Activated naive CD8-positive, alpha-beta T cell treated with anti-CD3 and anti-CD28 coated beads, Interleukin-2, amount 10 ng/mL, durations not matched to agents 7 days and 5 days (primary cell): ENCODE measurements around the gene CIB1. TPM values are rescaled to one million over a fixed set of nuclear protein-coding genes. Genes with fewer than 3 reads are reported as not detected.

Source experiments
- ATAC-seq: fragments of 150-1000 bp; cut with Tn5 transposase; one replicate; pipeline ENCODE4 v1.10.0; 2021; ENCODE audit warnings: low read depth, moderate library complexity
- POLR2A ChIA-PET: fragments of 350-600 bp; sonication (Branson Sonifier 250); formaldehyde crosslinking; loops from one replicate; lab custom pipeline; 2021; ENCODE audit warnings: antibody characterized with exemption; lab: Charles Lee
- DNase-seq: peaks from one replicate; pipeline ENCODE4 v3.0.0; 2021
- H3K27ac Mint-ChIP-seq: one replicate; pipeline ENCODE4 v1.8.0; 2022; ENCODE audit warnings: mild to moderate bottlenecking, mixed read lengths
- H3K27me3 Mint-ChIP-seq: one replicate; pipeline ENCODE4 v1.8.0; 2022; ENCODE audit warnings: mild to moderate bottlenecking, moderate library complexity, mixed read lengths
- H3K36me3 Mint-ChIP-seq: one replicate; pipeline ENCODE4 v1.8.0; 2021; ENCODE audit warnings: mild to moderate bottlenecking, mixed read lengths
- H3K4me1 Mint-ChIP-seq: one replicate; pipeline ENCODE4 v1.8.0; 2021; ENCODE audit warnings: mixed read lengths
- H3K4me3 Mint-ChIP-seq: one replicate; pipeline ENCODE4 v1.8.0; 2022; ENCODE audit warnings: mild to moderate bottlenecking, moderate library complexity, mixed read lengths
- H3K9me3 Mint-ChIP-seq: one replicate; pipeline ENCODE4 v1.8.0; 2021; ENCODE audit warnings: mixed read lengths
- total RNA-seq, 2 experiments: library from RNA; stranded (reverse); gene quantifications; one replicate each; pipeline ENCODE4 v1.2.3, GENCODE V29; 2021

CIB1 gene
- total RNA-seq, 2 experiments from 2014 or later, result 129 to 130 TPM

- POLR2A ChIA-PET, result interaction anchor here (0.7 to 4.6 kb wide), 17 partner anchors 8 to 699 kb away, joined by 3 to 40 read pairs (median 4); partner anchors contain the start of genes IDH2, IQGAP1, NGRN and SEMA4B
- Mint-ChIP-seq H3K4me1 (peaks cover 42% of the 10 kb centered on the region), H3K4me3 (peak overlapping the region; percentile 96), H3K27me3 (no peaks in the 10 kb centered on the region), H3K36me3 (peaks cover 23% of the 10 kb centered on the region), H3K27ac (peak overlapping the region; percentile 91), H3K9me3 (no peaks in the 10 kb centered on the region)
- DNase-seq (no peak), ATAC-seq (no peak)
Measured at GRCh38 chr15:90232941-90233386, 777 bp downstream of the CIB1 start.

DNA sequence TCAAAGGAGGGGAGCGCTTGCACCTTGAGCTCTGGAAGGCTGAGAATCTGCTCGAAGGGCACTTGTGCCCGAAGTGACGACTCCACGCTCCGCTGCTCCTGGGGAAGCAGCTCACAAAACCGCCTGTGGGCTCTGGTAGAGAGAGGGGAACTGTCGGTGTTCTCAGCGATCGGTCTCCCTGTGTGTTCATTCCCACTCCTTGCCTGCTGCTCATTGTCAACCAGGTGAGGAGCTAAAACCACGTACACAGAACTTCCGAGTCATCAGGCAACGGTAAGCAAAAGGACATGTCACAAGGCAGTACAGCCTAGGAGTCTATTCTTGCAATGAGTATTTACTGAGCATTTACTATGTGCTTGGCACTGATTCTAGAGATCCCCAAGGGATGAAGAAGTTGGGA lies 1.5 kb downstream of the CIB1 start:
- POLR2A ChIA-PET, result interaction anchor here (0.7 to 4.6 kb wide), 9 partner anchors 11 to 197 kb away, joined by 3 to 40 read pairs (median 7); partner anchors contain the start of genes IDH2, IQGAP1, NGRN and SEMA4B
- no peak for ATAC-seq
- Mint-ChIP-seq H3K27me3 (no peaks in the 10 kb centered on the region), H3K27ac (peak overlapping the region; percentile 91), H3K4me3 (peak overlapping the region; percentile 96), H3K9me3 (no peaks in the 10 kb centered on the region), H3K4me1 (peaks cover 42% of the 10 kb centered on the region), H3K36me3 (peaks cover 23% of the 10 kb centered on the region)
- no peak for DNase-seq

DNA sequence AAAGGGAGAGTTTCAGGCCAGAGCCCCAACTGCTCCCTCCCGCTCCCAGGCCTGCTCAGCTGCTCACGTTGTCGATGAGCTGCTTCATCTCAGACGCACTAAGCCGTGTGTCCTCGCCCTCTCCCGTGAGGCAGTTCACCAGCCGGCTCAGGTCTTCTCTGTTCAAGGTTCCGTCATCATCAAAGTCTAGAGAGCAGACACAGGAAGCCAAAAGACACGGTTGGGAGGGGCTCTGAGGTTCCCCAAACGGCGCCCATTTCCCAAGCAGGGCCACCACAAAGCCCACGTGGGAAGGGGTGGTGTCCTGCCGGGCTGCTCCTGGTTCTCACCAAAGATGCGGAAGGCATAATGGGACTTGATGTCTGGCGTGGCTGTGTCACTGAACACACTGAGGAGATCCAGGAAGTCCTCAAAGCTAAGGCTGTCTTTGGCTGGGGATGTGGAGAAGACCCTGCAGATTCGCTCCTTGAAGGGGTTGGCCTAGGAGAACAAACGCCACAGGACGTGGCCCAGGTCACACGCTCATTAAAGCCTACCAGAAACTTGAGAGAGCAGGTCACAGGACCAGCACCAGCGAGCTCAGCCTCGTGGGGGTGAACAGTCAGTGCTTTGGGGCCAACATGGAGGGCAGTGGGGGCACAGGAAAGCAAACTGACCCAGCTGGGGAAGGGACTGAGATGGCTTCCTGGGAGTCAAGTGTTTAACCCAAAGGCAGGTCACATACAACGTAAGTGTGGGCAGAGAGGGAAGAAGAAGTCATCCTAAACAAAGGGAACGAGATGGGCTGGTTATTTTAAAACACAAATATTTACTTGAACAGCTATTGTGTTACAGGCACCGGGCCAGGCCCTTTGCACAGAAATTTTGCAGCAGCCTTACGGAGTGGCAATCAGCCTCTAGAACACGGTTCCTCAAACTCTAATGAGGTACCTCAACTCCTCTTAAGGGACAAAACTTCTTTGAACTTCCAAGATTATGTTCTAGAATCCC lies 2.4 kb downstream of the CIB1 start:
- peaks cover 42% of the 10 kb centered on the region for H3K4me1 Mint-ChIP-seq
- H3K27ac Mint-ChIP-seq, result peak overlapping the region; percentile 91
- peaks cover 20% of the 10 kb centered on the region for H3K36me3 Mint-ChIP-seq
- H3K9me3 Mint-ChIP-seq, result no peaks in the 10 kb centered on the region
- DNase-seq (peak; percentile 80), ATAC-seq (peak; percentile 64)
- H3K27me3 Mint-ChIP-seq, result no peaks in the 10 kb centered on the region
- H3K4me3 Mint-ChIP-seq, result peak overlapping the region; percentile 96
- POLR2A ChIA-PET, result interaction anchor here (0.5 to 4.6 kb wide), 13 partner anchors 10 to 484 kb away, joined by 3 to 40 read pairs (median 4); partner anchors contain the start of genes IQGAP1, NGRN, SEMA4B and TTLL13

DNA sequence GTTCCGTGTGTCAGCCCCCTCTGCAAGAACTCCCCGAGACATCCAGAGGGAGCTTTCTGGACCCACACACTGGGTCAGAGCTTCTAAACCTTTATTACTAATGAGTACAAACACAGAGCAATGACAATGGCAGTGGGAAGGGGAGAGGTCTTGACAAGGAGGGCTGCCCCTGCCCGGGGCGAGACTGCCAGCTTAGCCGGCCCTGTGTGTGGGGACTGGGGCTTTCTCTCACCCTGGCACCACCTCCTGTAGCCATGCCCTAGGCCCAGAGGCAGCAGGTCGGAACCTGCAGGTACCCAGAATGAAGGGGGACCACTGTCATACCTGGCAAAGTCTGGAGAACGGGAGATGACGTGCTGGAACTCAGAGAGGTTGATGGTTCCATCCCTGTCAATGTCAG lies 3.1 kb downstream of the CIB1 start:
- ATAC-seq (no peak), DNase-seq (no peak)
- H3K4me1 Mint-ChIP-seq, result peaks cover 38% of the 10 kb centered on the region
- H3K27me3 Mint-ChIP-seq, result no peaks in the 10 kb centered on the region
- H3K4me3 Mint-ChIP-seq, result peak overlapping the region; percentile 96
- H3K27ac Mint-ChIP-seq, result peak overlapping the region; percentile 91
- peaks cover 15% of the 10 kb centered on the region for H3K36me3 Mint-ChIP-seq
- H3K9me3 Mint-ChIP-seq, result no peaks in the 10 kb centered on the region
- POLR2A ChIA-PET, result interaction anchor here (0.5 to 4.6 kb wide), 9 partner anchors 10 to 485 kb away, joined by 3 to 40 read pairs (median 5); partner anchors contain the start of genes NGRN and SEMA4B

DNA sequence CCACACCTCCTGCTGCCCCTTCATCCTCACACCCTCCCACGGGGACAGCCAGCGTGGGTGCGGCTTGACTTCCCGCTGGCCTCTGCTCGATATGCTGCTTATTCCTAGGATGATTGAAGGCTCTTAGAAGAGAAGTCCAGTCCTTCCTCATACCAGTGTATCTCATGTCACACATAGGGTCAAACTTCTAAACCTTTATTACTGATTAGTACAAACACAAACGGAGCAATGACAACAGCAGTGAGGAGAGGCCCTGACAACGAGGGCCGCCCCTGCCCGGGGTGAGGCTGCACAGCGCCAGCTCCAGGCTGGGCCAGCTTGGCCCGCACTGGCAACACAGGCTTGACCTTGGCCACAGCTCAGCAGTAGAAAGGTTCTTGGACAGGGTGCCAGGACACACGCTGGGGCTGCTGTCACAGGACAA lies 3.7 kb downstream of the CIB1 start:
- no peak for DNase-seq
- Mint-ChIP-seq H3K9me3 (no peaks in the 10 kb centered on the region), H3K4me1 (peaks cover 37% of the 10 kb centered on the region), H3K36me3 (peaks cover 15% of the 10 kb centered on the region), H3K27ac (peak overlapping the region; percentile 91), H3K4me3 (peak overlapping the region; percentile 96), H3K27me3 (no peaks in the 10 kb centered on the region)
- ATAC-seq, result no peak
- POLR2A ChIA-PET, result interaction anchor here (0.6 to 4.2 kb wide), 6 partner anchors 9 to 131 kb away, joined by 3 to 29 read pairs (median 4); partner anchors contain the start of gene NGRN

GRCh38 chr15:90228960-90229359 lies 4.8 kb downstream of the CIB1 start:
- POLR2A ChIA-PET, result no interaction called here
- Mint-ChIP-seq H3K27me3 (no peaks in the 10 kb centered on the region), H3K36me3 (peaks cover 15% of the 10 kb centered on the region), H3K4me1 (peaks cover 30% of the 10 kb centered on the region), H3K9me3 (no peaks in the 10 kb centered on the region), H3K27ac (no peak overlapping the region), H3K4me3 (no peak overlapping the region)
- DNase-seq (no peak), ATAC-seq (no peak)

DNA sequence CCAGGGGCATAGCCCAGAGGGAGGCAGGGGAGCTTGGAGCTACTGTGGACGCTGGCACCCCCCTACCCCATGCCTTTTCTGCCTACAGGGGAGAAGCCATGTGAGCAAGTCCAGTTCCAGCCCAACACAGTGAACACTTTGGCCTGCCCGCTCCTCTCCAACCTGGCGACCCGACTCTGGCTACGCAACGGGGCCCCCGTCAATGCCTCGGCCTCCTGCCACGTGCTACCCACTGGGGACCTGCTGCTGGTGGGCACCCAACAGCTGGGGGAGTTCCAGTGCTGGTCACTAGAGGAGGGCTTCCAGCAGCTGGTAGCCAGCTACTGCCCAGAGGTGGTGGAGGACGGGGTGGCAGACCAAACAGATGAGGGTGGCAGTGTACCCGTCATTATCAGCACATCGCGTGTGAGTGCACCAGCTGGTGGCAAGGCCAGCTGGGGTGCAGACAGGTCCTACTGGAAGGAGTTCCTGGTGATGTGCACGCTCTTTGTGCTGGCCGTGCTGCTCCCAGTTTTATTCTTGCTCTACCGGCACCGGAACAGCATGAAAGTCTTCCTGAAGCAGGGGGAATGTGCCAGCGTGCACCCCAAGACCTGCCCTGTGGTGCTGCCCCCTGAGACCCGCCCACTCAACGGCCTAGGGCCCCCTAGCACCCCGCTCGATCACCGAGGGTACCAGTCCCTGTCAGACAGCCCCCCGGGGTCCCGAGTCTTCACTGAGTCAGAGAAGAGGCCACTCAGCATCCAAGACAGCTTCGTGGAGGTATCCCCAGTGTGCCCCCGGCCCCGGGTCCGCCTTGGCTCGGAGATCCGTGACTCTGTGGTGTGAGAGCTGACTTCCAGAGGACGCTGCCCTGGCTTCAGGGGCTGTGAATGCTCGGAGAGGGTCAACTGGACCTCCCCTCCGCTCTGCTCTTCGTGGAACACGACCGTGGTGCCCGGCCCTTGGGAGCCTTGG lies 5.6 kb downstream of the CIB1 start:
- DNase-seq (no peak), ATAC-seq (no peak)
- Mint-ChIP-seq H3K27ac (no peak overlapping the region), H3K36me3 (peaks cover 15% of the 10 kb centered on the region), H3K4me3 (no peak overlapping the region), H3K9me3 (no peaks in the 10 kb centered on the region), H3K27me3 (no peaks in the 10 kb centered on the region), H3K4me1 (peaks cover 30% of the 10 kb centered on the region)
- POLR2A ChIA-PET, result no interaction called here

GRCh38 chr15:90227336-90227735 lies 6.4 kb downstream of the CIB1 start:
- POLR2A ChIA-PET, result interaction anchor here (0.6 kb wide), 1 partner anchor 66 kb away, joined by 3 read pairs; no protein-coding TSS in a partner anchor
- Mint-ChIP-seq H3K4me1 (peaks cover 25% of the 10 kb centered on the region), H3K36me3 (peaks cover 12% of the 10 kb centered on the region), H3K9me3 (no peaks in the 10 kb centered on the region), H3K4me3 (no peak overlapping the region), H3K27ac (no peak overlapping the region), H3K27me3 (no peaks in the 10 kb centered on the region)
- DNase-seq, result no peak
- no peak for ATAC-seq

DNA sequence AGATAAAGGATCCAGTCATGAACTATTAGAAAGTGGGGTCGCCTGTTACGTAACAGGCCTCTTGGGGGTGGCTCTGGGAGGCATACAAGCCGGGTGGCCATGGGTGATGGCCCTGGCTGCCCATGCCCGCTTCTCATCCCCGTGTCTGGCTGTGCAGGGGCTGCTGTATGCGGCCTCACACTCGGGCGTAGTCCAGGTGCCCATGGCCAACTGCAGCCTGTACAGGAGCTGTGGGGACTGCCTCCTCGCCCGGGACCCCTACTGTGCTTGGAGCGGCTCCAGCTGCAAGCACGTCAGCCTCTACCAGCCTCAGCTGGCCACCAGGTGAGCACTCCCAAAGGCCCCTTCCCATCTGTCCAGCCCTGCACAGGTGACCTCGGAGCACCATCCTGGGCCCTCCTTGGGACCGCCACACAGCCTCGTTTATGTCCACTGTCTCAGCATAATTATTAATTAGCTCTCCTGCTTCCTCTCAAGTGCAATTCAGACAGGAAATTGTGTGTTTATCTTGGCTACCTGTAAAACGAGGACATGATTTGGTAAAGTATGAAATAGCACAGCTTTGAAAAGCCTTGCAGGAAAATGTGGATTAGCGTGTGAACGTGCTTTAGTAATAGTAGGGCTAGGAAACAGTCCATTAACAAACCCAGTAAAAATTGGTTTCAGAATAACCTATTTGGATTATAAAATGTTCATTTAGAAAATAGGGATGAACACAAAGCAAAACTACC lies 8.1 kb downstream of the CIB1 start:
- no peak overlapping the region for H3K27ac Mint-ChIP-seq
- H3K27me3 Mint-ChIP-seq, result no peaks in the 10 kb centered on the region
- no peak overlapping the region for H3K4me3 Mint-ChIP-seq
- ATAC-seq, result no peak
- H3K4me1 Mint-ChIP-seq, result peaks cover 11% of the 10 kb centered on the region
- H3K9me3 Mint-ChIP-seq, result no peaks in the 10 kb centered on the region
- DNase-seq, result no peak
- POLR2A ChIA-PET, result interaction anchor here (0.6 kb wide), 1 partner anchor 41 kb away, joined by 3 read pairs; no protein-coding TSS in a partner anchor
- H3K36me3 Mint-ChIP-seq, result peaks cover 8% of the 10 kb centered on the region

DNA sequence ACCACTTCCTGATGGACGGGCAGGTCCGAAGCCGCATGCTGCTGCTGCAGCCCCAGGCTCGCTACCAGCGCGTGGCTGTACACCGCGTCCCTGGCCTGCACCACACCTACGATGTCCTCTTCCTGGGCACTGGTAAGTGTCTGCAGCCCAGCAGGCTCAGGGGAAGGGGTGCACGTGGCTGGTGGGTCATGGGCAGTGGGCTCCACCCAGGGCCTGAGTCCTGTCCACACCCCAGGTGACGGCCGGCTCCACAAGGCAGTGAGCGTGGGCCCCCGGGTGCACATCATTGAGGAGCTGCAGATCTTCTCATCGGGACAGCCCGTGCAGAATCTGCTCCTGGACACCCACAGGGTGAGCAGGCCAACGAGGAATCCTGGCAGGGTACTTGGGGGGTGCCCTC lies 8.7 kb downstream of the CIB1 start:
- Mint-ChIP-seq H3K4me3 (no peak overlapping the region), H3K9me3 (no peaks in the 10 kb centered on the region), H3K4me1 (peaks cover 7% of the 10 kb centered on the region), H3K27me3 (no peaks in the 10 kb centered on the region), H3K27ac (no peak overlapping the region), H3K36me3 (peaks cover 7% of the 10 kb centered on the region)
- no peak for DNase-seq
- POLR2A ChIA-PET, result no interaction called here
- ATAC-seq, result no peak

DNA sequence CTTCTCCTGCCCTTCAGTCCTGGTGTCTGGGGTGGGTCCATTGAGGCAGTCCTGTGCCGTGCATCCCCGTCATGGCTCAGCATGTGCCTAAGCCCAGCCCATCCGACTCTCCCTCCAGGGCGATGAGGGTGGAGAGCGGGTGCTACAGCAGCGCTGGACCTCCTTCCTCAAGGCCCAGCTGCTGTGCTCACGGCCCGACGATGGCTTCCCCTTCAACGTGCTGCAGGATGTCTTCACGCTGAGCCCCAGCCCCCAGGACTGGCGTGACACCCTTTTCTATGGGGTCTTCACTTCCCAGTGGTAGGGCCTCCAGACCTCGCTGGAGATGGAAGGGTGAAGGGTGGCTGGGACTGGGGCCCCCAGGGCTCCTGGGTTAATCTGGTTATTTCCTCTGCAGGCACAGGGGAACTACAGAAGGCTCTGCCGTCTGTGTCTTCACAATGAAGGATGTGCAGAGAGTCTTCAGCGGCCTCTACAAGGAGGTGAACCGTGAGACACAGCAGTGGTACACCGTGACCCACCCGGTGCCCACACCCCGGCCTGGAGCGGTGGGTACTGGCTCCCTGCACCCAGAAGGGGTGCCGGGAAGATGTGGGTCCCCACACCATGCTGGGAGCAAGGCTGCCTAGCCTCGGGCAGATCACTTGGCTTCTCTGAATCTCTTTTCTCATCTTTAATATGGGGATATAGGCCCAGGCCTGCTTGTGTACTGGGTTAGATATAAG lies 10.1 kb downstream of the CIB1 start:
- POLR2A ChIA-PET, result no interaction called here
- ATAC-seq (no peak), DNase-seq (no peak)

More for the DNA sequence above, 10.1 kb downstream of the CIB1 start:
- Mint-ChIP-seq H3K27me3 (no peaks in the 10 kb centered on the region), H3K4me3 (no peak overlapping the region), H3K27ac (no peak overlapping the region), H3K4me1 (peaks cover 5% of the 10 kb centered on the region), H3K9me3 (no peaks in the 10 kb centered on the region), H3K36me3 (no peaks in the 10 kb centered on the region)
